ENCODE measurements around the gene MEPCE. TPM values are rescaled to one million over a fixed set of nuclear protein-coding genes. Genes with fewer than 3 reads are reported as not detected.

The MEPCE gene
- total and polyA plus RNA-seq, 9 of the 15 experiments (the other 6 are each of a cell fraction or from before 2014, with no cell fraction given), result 10.9 to 76.3 (median 44.1) TPM

DNA sequence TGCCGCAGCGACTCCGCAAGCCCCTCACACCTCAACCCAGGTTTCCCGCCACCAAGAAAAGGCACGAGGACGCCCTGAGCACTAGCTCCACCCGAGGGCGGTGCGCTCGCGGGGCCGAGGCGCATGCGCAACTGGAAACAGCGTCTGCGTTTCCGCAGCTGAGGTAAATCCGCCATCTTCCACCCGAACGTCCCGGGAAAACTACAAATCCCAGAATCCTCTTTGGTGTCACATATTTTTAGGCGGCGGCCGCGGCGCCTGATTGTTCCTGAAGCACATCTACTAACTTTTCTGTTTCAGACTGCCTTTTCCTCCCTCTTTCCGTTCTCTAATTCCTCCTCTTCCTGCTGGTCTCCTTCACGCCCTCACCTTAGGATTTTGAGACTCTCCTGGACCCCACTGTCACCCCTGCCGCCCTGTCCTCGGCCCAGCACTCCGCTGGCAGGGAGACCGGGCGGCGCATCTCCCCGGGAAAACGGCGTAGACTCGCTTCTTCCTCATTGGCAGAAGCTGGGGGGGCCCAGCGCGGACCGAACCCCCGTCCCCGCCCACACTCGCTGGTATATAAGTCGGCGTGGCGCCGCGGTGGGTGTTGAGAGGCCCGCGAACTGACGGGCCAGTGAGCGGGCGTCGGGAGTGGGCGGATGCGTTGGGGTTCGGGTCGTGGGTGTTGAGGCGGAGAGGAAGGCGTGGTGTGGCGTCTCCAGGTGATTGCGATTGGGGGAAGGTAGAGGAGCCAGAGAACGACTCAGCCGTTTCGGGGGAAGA is 1.2 kb upstream of the MEPCE start, which contains the start of gene ZCWPW1 (continued):
- TF ChIP-seq FOXK1 (CRISPR knock-in tag; IDR thresholded peaks at IDR 0.05; ENCODE audit: borderline replicate concordance) (peak; percentile 99), IFI16 (CRISPR knock-in tag; IDR thresholded peaks at IDR 0.05) (no peak), ZNF584 (CRISPR knock-in tag; IDR thresholded peaks at IDR 0.05; ENCODE audit: low read depth) (peak; percentile 24; the same call in 1 of the 2 replicates), ATF6 (CRISPR knock-in tag; IDR thresholded peaks at IDR 0.05) (peak; percentile 100), ILK (tag; IDR thresholded peaks at IDR 0.05; ENCODE audit: borderline replicate concordance, low read depth) (no peak), RNF2 (IDR thresholded peaks at IDR 0.05) (peak; percentile 99), RBM14 (IDR thresholded peaks at IDR 0.05; ENCODE audit: borderline replicate concordance, insufficient read depth, low read depth, low read length) (peak; percentile 96; the same call in 1 of the 2 replicates), ZBTB7A (IDR thresholded peaks at IDR 0.05; ENCODE audit: borderline replicate concordance, control insufficient read depth, low read depth, low read length) (peak; percentile 85), SMARCC2 (IDR thresholded peaks at IDR 0.05; ENCODE audit: low read depth) (peak; percentile 79), HLTF (IDR thresholded peaks at IDR 0.05) (peak; percentile 90), SMARCA4 (IDR thresholded peaks at IDR 0.05) (peak; percentile 79), KDM2B (CRISPR knock-in tag; IDR thresholded peaks at IDR 0.05) (peak; percentile 72), POLR3A (IDR thresholded peaks at IDR 0.05; ENCODE audit: borderline replicate concordance, extremely low read depth, insufficient read depth, insufficient read length) (no peak), SLC30A9 (CRISPR knock-in tag; IDR thresholded peaks at IDR 0.05) (no peak), DPF2 (IDR thresholded peaks at IDR 0.05) (peak; percentile 75; the same call in 1 of the 2 replicates), ZNF408 (CRISPR knock-in tag; IDR thresholded peaks at IDR 0.05; ENCODE audit: low read depth) (no peak), CEBPG (CRISPR knock-in tag; IDR thresholded peaks at IDR 0.05) (peak; percentile 41; the same call in 1 of the 2 replicates), CEBPG (tag; conservative IDR thresholded peaks at IDR 0.05 in 1 of 2, IDR thresholded peaks at IDR 0.05 in 1 of 2) (no peak), GABPA (tag; conservative IDR thresholded peaks at IDR 0.05; ENCODE audit: low read depth) (no peak)
- TF ChIP-seq, protein P1, sequence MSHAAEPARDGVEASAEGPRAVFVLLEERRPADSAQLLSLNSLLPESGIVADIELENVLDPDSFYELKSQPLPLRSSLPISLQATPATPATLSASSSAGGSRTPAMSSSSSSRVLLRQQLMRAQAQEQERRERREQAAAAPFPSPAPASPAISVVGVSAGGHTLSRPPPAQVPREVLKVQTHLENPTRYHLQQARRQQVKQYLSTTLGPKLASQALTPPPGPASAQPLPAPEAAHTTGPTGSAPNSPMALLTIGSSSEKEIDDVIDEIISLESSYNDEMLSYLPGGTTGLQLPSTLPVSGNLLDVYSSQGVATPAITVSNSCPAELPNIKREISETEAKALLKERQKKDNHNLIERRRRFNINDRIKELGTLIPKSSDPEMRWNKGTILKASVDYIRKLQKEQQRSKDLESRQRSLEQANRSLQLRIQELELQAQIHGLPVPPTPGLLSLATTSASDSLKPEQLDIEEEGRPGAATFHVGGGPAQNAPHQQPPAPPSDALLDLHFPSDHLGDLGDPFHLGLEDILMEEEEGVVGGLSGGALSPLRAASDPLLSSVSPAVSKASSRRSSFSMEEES (CRISPR knock-in tag; IDR thresholded peaks at IDR 0.05), result no peak
- TF ChIP-seq, protein P2, sequence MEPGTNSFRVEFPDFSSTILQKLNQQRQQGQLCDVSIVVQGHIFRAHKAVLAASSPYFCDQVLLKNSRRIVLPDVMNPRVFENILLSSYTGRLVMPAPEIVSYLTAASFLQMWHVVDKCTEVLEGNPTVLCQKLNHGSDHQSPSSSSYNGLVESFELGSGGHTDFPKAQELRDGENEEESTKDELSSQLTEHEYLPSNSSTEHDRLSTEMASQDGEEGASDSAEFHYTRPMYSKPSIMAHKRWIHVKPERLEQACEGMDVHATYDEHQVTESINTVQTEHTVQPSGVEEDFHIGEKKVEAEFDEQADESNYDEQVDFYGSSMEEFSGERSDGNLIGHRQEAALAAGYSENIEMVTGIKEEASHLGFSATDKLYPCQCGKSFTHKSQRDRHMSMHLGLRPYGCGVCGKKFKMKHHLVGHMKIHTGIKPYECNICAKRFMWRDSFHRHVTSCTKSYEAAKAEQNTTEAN (CRISPR knock-in tag; IDR thresholded peaks at IDR 0.05), result peak; percentile 93
- TF ChIP-seq, protein P3, sequence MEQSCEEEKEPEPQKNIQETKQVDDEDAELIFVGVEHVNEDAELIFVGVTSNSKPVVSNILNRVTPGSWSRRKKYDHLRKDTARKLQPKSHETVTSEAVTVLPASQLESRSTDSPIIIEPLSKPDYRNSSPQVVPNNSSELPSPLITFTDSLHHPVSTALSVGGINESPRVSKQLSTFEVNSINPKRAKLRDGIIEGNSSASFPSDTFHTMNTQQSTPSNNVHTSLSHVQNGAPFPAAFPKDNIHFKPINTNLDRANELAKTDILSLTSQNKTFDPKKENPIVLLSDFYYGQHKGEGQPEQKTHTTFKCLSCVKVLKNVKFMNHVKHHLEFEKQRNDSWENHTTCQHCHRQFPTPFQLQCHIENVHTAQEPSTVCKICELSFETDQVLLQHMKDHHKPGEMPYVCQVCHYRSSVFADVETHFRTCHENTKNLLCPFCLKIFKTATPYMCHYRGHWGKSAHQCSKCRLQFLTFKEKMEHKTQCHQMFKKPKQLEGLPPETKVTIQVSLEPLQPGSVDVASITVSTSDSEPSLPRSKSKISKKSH (CRISPR knock-in tag; IDR thresholded peaks at IDR 0.05), result 0 out of 2 replicates have a peak, but pooled peaks have one; percentile 17
